Fibroblast of the aortic adventitia (primary cell): Measurements from ENCODE around the gene CHKB. TPM values are rescaled to one million over a fixed set of nuclear protein-coding genes. Genes with fewer than 3 reads are reported as not detected.
A peak's percentile ranks its signal among the peaks of the same experiment; 100 is the strongest.

Experiments
- DNase-seq: peaks from one replicate; pipeline ENCODE4 v3.0.0-alpha.2; 2010; ENCODE audit warnings: low read depth
- H3K4me3 ChIP-seq: 2 replicates; pipeline ENCODE4 v1.5.1; 2011; ENCODE audit warnings: low read depth, mild to moderate bottlenecking, control low read depth, low read length, moderate library complexity
- total RNA-seq: library from RNA; depleted of rRNA; stranded (reverse); fragments of >200 nt; gene quantifications from 2 replicates; pipeline ENCODE4 v1.2.3, GENCODE V29; 2012; ENCODE audit warnings: low replicate concordance
- TF ChIP-seq, protein P1 (sequence below): IDR thresholded peaks from 2 replicates; pipeline ENCODE4 v1.5.1; 2011; ENCODE audit warnings: mild to moderate bottlenecking, low read length, control low read depth, inconsistent platforms; ENCODE audit not compliant: insufficient read depth

CHKB gene
- total RNA-seq, 1 donor, result 20.2 TPM

DNA sequence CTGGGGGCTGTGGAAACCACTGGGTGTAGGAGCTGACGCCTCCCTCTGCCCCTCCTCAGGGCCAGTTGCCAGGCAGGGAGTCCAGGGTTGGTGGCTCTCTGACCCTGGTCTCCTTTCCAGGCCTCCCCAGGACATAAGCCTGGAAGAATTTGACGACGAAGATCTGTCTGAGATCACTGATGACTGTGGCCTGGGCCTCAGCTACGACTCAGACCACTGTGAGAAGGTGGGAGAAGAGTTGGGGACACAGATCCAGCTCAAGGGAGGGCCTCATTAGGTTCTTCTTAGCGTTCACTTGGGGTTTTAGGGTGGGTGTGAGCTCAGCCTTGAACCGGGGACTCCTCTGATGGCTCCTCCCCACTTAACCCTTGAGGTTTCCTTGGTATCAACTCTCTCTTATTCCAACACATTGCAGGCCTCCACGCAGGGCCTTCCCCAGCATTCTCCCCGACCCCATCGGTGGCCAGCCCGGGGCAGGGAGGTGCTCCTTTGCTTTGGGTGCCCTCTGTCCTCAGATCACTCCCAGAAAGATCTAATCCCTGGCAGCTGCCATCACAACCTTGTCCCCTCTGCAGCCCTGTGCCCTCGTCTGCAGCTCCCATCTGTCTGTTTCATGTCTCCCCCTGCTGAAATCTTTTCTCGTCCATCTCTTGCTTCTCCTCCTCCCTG, 19.2 kb upstream of the CHKB start:
- H3K4me3 ChIP-seq, result no peak overlapping the region
- no peak for DNase-seq
- TF ChIP-seq, protein P1, sequence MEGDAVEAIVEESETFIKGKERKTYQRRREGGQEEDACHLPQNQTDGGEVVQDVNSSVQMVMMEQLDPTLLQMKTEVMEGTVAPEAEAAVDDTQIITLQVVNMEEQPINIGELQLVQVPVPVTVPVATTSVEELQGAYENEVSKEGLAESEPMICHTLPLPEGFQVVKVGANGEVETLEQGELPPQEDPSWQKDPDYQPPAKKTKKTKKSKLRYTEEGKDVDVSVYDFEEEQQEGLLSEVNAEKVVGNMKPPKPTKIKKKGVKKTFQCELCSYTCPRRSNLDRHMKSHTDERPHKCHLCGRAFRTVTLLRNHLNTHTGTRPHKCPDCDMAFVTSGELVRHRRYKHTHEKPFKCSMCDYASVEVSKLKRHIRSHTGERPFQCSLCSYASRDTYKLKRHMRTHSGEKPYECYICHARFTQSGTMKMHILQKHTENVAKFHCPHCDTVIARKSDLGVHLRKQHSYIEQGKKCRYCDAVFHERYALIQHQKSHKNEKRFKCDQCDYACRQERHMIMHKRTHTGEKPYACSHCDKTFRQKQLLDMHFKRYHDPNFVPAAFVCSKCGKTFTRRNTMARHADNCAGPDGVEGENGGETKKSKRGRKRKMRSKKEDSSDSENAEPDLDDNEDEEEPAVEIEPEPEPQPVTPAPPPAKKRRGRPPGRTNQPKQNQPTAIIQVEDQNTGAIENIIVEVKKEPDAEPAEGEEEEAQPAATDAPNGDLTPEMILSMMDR, result no peak

DNA sequence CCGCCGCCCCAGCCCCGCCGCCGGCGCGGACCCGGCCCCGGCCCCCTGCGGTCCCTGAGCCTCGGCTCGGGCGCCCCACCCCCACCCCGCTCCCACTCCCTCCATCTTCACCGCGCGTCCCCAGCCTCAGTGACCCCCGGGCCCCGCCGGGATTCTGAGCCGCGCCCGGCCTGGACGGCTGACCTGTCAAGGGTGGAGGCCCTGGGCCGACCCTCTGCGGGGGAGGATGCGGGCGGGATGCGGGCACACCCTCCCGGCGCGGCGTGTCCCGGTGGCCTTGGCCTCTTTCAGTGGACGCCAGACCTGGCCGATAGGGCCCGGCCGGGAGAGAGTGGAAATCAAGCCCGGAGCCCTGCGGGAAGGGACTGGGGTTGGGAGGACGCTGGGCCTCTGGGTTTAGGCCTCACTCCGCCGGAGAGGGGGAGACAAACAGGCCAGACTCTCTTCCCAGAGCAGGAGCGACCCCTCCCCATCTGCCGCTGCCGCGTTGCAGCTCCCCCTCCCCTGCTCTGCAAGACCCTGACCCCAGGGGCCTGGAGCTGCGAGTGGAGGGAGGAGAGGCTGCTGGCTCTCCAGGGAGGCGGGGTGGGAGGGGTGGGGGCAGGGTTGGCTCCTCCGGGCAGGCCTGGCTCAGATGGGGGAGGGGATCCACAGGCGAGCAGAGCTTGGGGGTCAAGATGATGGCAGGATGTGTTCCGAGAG, 18.5 kb upstream of the CHKB start:
- DNase-seq, result no peak
- no peak overlapping the region for H3K4me3 ChIP-seq
- TF ChIP-seq, protein P1, result no peak

DNA sequence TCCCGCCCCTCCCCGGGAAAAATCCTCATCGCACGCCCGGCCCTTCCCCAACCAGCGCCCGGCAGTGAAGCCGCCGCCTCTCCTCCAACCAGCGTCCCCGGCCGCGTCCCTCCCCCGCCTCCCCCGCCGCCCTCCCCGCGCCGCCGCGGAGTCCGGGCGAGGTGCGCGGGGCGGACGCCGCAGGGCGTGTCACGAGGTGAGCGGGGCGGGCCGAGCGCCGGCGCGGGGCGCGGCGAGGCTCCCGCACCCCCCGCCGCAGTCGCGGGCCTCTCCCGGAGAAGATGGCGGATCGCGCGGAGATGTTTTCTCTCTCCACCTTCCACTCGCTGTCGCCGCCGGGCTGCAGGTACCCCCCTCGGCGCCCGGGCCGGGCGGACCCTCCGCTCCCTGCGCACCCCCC, 17.9 kb upstream of the CHKB start, which contains the start of gene MAPK8IP2:
Gene MAPK8IP2 (plus strand): TSS at position 256 of the 400 bp plus-strand sequence. CDS start 26 bp downstream, at position 282.
- peak within 1 kb of the TSS; percentile 22 for H3K4me3 ChIP-seq
- TF ChIP-seq, protein P1, result no peak
- DNase-seq, result no peak

DNA sequence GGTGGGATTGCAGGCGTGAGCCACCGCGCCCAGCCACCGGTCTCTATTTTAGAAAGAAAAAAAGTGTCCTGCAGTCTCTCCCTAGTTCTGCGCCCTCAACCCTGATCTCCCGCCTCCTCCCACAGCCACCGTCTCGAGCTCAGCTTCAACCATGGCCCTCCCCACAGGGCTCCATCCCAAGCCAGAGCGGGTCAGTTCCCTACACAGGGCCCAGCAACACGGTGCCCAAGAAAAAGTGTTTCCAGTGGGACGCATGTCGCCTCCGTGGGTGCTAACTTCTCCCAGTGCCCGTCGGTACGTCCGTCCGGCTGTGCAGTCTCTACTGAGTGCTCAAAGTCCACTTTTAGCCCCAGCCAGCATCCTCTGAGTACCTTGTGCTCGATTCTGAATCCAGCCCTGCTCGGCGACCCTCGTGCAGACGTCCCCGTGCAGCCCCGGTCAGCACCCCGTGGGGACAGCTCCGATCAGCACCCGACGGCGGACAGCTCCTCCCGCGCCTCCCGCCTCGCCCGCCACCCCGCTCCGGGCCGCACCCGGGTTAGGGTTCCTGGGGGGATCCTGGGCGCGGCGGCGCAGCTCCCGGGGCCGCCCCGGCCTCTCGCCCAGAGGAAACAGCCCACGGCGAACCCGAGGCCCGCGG, 17.3 kb upstream of the CHKB start:
- H3K4me3 ChIP-seq, result no peak overlapping the region
- peak; percentile 18 for DNase-seq
- TF ChIP-seq, protein P1, result no peak

DNA sequence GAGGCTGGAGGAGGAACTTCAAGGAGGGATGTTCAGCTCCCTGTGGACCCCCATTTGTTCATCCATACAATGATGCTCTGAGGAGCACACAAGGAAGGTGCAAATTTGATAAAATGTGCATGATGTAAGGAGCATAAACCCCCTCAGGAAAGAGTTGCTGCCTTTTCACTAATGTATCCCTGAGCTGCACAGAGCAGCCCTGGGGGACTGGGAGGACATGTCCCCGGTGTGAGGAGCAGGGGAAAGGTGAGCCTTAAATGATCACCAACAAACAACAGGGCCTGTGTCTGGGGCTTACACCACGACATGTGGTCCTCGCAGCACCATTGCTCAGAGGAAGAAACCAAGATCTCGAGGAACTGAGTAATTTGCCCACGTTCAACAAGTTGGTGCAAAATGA, 14.4 kb upstream of the CHKB start:
- TF ChIP-seq, protein P1, result no peak
- no peak for DNase-seq
- no peak overlapping the region for H3K4me3 ChIP-seq

DNA sequence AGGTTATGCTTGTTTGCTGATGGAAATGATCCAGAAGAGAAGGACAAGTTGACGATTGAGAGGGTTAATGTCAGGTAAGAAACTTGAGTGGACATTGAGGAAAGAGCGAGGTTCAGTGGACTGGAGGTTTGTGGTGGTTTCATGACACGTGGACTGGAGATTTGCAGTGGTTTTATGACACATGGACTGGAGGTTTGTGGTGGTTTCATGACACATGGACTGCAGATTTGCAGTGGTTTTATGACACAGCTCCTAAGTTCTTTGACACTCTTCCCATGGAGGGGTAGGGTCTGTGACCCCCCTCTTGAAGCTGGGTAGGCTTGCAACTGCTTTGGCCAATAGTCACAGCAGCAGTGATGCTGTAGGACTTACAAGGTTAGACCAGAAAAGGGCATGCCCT, 12.5 kb upstream of the CHKB start:
- no peak for DNase-seq
- TF ChIP-seq, protein P1, result no peak
- H3K4me3 ChIP-seq, result no peak overlapping the region
